ENCODE measurements around the gene ALG2. TPM values are rescaled to one million over a fixed set of nuclear protein-coding genes. Genes with fewer than 3 reads are reported as not detected.

The ALG2 gene
- total and polyA plus RNA-seq, 2 of the 4 experiments (the other 2 are of a cell fraction) = 36.4 to 38.4 TPM

- intact Hi-C loops (cut with micrococcal nuclease) = loop anchor here (5.0 to 10.0 kb wide), 4 partner anchors 84 to 1244 kb away; partner anchors contain the start of gene MSANTD3
- TF ChIP-seq USF2 (IDR thresholded peaks at IDR 0.05; ENCODE audit: low read depth, low read length) (no peak), CEBPB (IDR thresholded peaks at IDR 0.05; ENCODE audit: low read depth, low read length) (no peak), RCOR1 (IDR thresholded peaks at IDR 0.05; ENCODE audit: insufficient replicate concordance, low read length) (no peak), MAZ (IDR thresholded peaks at IDR 0.05; ENCODE audit: borderline replicate concordance, low read depth, low read length) (no peak), NFE2L2 (IDR thresholded peaks at IDR 0.05; ENCODE audit: low read depth, low read length) (no peak), CTCF (conservative IDR thresholded peaks at IDR 0.05; ENCODE audit: low read depth, low read length) (no peak), SMC3 (IDR thresholded peaks at IDR 0.05; ENCODE audit: low read depth, low read length) (no peak), RFX5 (IDR thresholded peaks at IDR 0.05; ENCODE audit: low read depth, low read length) (no peak), MXI1 (IDR thresholded peaks at IDR 0.05; ENCODE audit: borderline replicate concordance, low read depth, low read length) (no peak), BHLHE40 (IDR thresholded peaks at IDR 0.05; ENCODE audit: low read depth, low read length) (no peak)
These were observed 41.1 kb downstream of the ALG2 start for GRCh38 chr9:99180662-99181061.

More at GRCh38 chr9:99180662-99181061, 41.1 kb downstream of the ALG2 start:
- Histone ChIP-seq H3K4me2 (ENCODE audit: low read depth, low read length) (no peak overlapping the region), H4K91ac (ENCODE audit: insufficient read depth, low read depth, low read length) (no peak overlapping the region), H4K5ac (ENCODE audit: low read depth, low read length) (no peak overlapping the region), H3K14ac (replicated peaks; ENCODE audit: low read depth, low read length) (no peak overlapping the region), H2BK15ac (ENCODE audit: low read depth, low read length) (no peak overlapping the region), H3K9me3 (ENCODE audit: control insufficient read depth, insufficient read depth, low read length) (no peaks in the 10 kb centered on the region), H2AK5ac (ENCODE audit: low read depth, low read length) (no peak overlapping the region), H3K4me1 (ENCODE audit: control insufficient read depth, insufficient read depth, low read length) (peaks cover 8% of the 10 kb centered on the region), H3K27ac (ENCODE audit: insufficient read depth, low read length) (no peak overlapping the region), H3K23ac (ENCODE audit: low read depth, low read length) (no peak overlapping the region), H2BK5ac (ENCODE audit: low read depth, low read length, poor library complexity, severe bottlenecking) (no peak overlapping the region), H2AFZ (replicated peaks; ENCODE audit: low read length, poor library complexity) (no peak overlapping the region), H2BK20ac (ENCODE audit: low read depth, low read length) (no peak overlapping the region), H3K18ac (ENCODE audit: low read depth, low read length) (no peak overlapping the region), H3K9ac (ENCODE audit: low read depth, low read length) (no peak overlapping the region), H4K20me1 (ENCODE audit: insufficient read depth, low read length) (no peaks in the 10 kb centered on the region), H3K79me1 (ENCODE audit: low read depth in 1 of 2, low read length in 2 of 2) (no peaks in the 10 kb centered on the region), H3K56ac (ENCODE audit: extremely low read depth, insufficient read depth, low read length) (no peak overlapping the region), H2AK9ac (replicated peaks; ENCODE audit: low read depth, low read length, poor library complexity) (no peak overlapping the region), H3K4me3 (ENCODE audit: insufficient read depth, low read depth, low read length) (no peak overlapping the region), H3K4ac (ENCODE audit: low read depth, low read length) (no peak overlapping the region), H3K36me3 (ENCODE audit: control insufficient read depth, insufficient read depth, low read length) (no peaks in the 10 kb centered on the region), H3K27me3 (ENCODE audit: control insufficient read depth, insufficient read depth, low read length) (no peaks in the 10 kb centered on the region), H3K9me1 (ENCODE audit: insufficient read depth, low read length) (peaks cover 6% of the 10 kb centered on the region; the same call in 1 of the 2 replicates), H2BK120ac (ENCODE audit: low read depth, low read length) (no peak overlapping the region), H4K8ac (ENCODE audit: low read depth in 2 of 2, low read length in 2 of 2) (no peak overlapping the region; a peak in 1 of 4 replicates)
- no TSS peak for BruUV-seq (replicated peaks)
- no peak for ATAC-seq (ENCODE audit: low read depth)
- ChIA-PET CTCF (interaction anchor here (1.2 kb wide), 1 partner anchor 8 kb away, joined by 4 read pairs; no protein-coding TSS in a partner anchor), POLR2A (ENCODE audit: unreplicated experiment) (no interaction called here)
- 100% methylated on average over 1 of the region's 9 CpGs; no CpG with 5 or more reads in 1 of the 2 experiments for WGBS, 2 experiments (ENCODE audit: extremely low coverage in 2 of 2, insufficient read length in 1 of 2)
- DNase-seq = no peak
- dilution Hi-C loops (cut with HindIII; ENCODE audit: low sequenced_read_pairs, unreplicated experiment) (no loop called here), in situ Hi-C loops (cut with MboI; ENCODE audit: low sequenced_read_pairs) (loop anchor here (10.0 to 25.0 kb wide), 4 partner anchors 624 to 1407 kb away; partner anchors contain the start of gene CAVIN4)
